IMR-90 (cell line): ENCODE results near the gene FBN3. TPM values are rescaled to one million over a fixed set of nuclear protein-coding genes. Genes with fewer than 3 reads are reported as not detected.
A peak's percentile ranks its signal among the peaks of the same experiment; 100 is the strongest.

ENCODE experiments used
- ATAC-seq: fragments of 200-7000 bp; cut with Tn5 transposase; 2 replicates; pipeline ENCODE4 v1.9.1; 2020; ENCODE audit warnings: low read depth, mild to moderate bottlenecking, moderate library complexity
- BruUV-seq: library from RNA; stranded (reverse); fragments of 400-500 nt; replicated peaks from 2 replicates; lab custom pipeline; 2021; lab: Mats Ljungman, UMichigan
- CTCF ChIA-PET: fragments of 300-600 bp; formaldehyde crosslinking; extraction: SDS; loops from one replicate; lab custom pipeline; 2021; ENCODE audit warnings: antibody characterized with exemption; lab: Yijun Ruan, JAX
- POLR2A ChIA-PET: fragments of 300-600 bp; sonication (Branson Sonifier 250); formaldehyde crosslinking; loops from one replicate; lab custom pipeline; 2022; ENCODE audit warnings: antibody characterized with exemption; ENCODE audit not compliant: unreplicated experiment; lab: Charles Lee
- DNase-seq: peaks from one replicate; pipeline ENCODE4 v3.0.0; 2013
- H2AFZ ChIP-seq: replicated peaks from 2 replicates; pipeline ENCODE3; 2013; ENCODE audit warnings: low read length, mild to moderate bottlenecking; ENCODE audit not compliant: poor library complexity
- H2AK5ac ChIP-seq: 2 replicates; pipeline ENCODE4 v1.6.1; 2013; ENCODE audit warnings: low read depth, low read length, inconsistent platforms
- H2AK9ac ChIP-seq: replicated peaks from 2 replicates; pipeline ENCODE3; 2013; ENCODE audit warnings: mild to moderate bottlenecking, low read depth, low read length, moderate library complexity; ENCODE audit not compliant: poor library complexity
- H2BK120ac ChIP-seq: 2 replicates; pipeline ENCODE4 v1.6.1; 2013; ENCODE audit warnings: low read depth, low read length, inconsistent platforms
- H2BK15ac ChIP-seq: 3 replicates; pipeline ENCODE4 v1.6.1; 2013; ENCODE audit warnings: low read depth, low read length, inconsistent platforms
- H2BK20ac ChIP-seq: 2 replicates; pipeline ENCODE4 v1.6.1; 2013; ENCODE audit warnings: low read depth, mild to moderate bottlenecking, inconsistent platforms, low read length, moderate library complexity
- H2BK5ac ChIP-seq: 2 replicates; pipeline ENCODE4 v1.6.1; 2013; ENCODE audit warnings: mild to moderate bottlenecking, low read depth, low read length, inconsistent platforms; ENCODE audit not compliant: poor library complexity, severe bottlenecking
- H3K14ac ChIP-seq: replicated peaks from 2 replicates; pipeline ENCODE4 v1.6.1; 2013; ENCODE audit warnings: low read depth, low read length, inconsistent platforms
- H3K18ac ChIP-seq: 2 replicates; pipeline ENCODE4 v1.6.1; 2013; ENCODE audit warnings: low read depth, low read length, control low read depth
- H3K23ac ChIP-seq: 2 replicates; pipeline ENCODE4 v1.6.1; 2013; ENCODE audit warnings: low read depth, low read length, inconsistent platforms
- H3K27ac ChIP-seq: 2 replicates; pipeline ENCODE4 v1.5.1; 2013; ENCODE audit warnings: mild to moderate bottlenecking, control low read depth, low read length; ENCODE audit not compliant: insufficient read depth
- H3K27me3 ChIP-seq: 2 replicates; pipeline ENCODE4 v1.6.1; 2013; ENCODE audit warnings: low read length; ENCODE audit not compliant: control insufficient read depth, insufficient read depth
- H3K36me3 ChIP-seq: 2 replicates; pipeline ENCODE4 v1.6.1; 2013; ENCODE audit warnings: low read length, mixed read lengths; ENCODE audit not compliant: control insufficient read depth, insufficient read depth
- H3K4ac ChIP-seq: 2 replicates; pipeline ENCODE4 v1.6.1; 2013; ENCODE audit warnings: low read depth, low read length, inconsistent platforms
- H3K4me1 ChIP-seq: 2 replicates; pipeline ENCODE4 v1.6.1; 2013; ENCODE audit warnings: low read length, mixed read lengths; ENCODE audit not compliant: control insufficient read depth, insufficient read depth
- H3K4me2 ChIP-seq: 2 replicates; pipeline ENCODE4 v1.6.1; 2013; ENCODE audit warnings: low read depth, mild to moderate bottlenecking, control low read depth, low read length, moderate library complexity
- H3K4me3 ChIP-seq: 2 replicates; pipeline ENCODE4 v1.5.1; 2013; ENCODE audit warnings: low read depth, mild to moderate bottlenecking, control low read depth, low read length, moderate library complexity; ENCODE audit not compliant: insufficient read depth
- H3K56ac ChIP-seq: 2 replicates; pipeline ENCODE4 v1.6.1; 2013; ENCODE audit warnings: low read length, inconsistent platforms; ENCODE audit not compliant: insufficient read depth; ENCODE audit errors: extremely low read depth
- H3K79me1 ChIP-seq, 2 experiments: 2 replicates each; pipeline ENCODE4 v1.6.1; 2013; ENCODE audit warnings: low read length in 2 of 2, inconsistent platforms in 1 of 2, low read depth in 1 of 2
- H3K9ac ChIP-seq: 2 replicates; pipeline ENCODE4 v1.6.1; 2013; ENCODE audit warnings: low read depth, low read length, control low read depth
- H3K9me1 ChIP-seq: 2 replicates; pipeline ENCODE4 v1.6.1; 2013; ENCODE audit warnings: low read length, inconsistent platforms; ENCODE audit not compliant: insufficient read depth
- H3K9me3 ChIP-seq: 2 replicates; pipeline ENCODE4 v1.6.1; 2013; ENCODE audit warnings: low read length; ENCODE audit not compliant: control insufficient read depth, insufficient read depth
- H4K20me1 ChIP-seq: 2 replicates; pipeline ENCODE4 v1.6.1; 2013; ENCODE audit warnings: low read length, inconsistent platforms; ENCODE audit not compliant: insufficient read depth
- H4K5ac ChIP-seq: 2 replicates; pipeline ENCODE4 v1.6.1; 2013; ENCODE audit warnings: mild to moderate bottlenecking, low read depth, low read length, control low read depth
- H4K8ac ChIP-seq, 2 experiments: 2 replicates each; pipeline ENCODE4 v1.6.1; 2013; ENCODE audit warnings: low read depth in 2 of 2, low read length in 2 of 2, control low read depth in 1 of 2, inconsistent platforms in 1 of 2
- H4K91ac ChIP-seq: 2 replicates; pipeline ENCODE4 v1.6.1; 2013; ENCODE audit warnings: low read depth, low read length, inconsistent platforms; ENCODE audit not compliant: insufficient read depth
- BHLHE40 ChIP-seq: fragments of 150-350 bp; IDR thresholded peaks from 2 replicates; pipeline ENCODE4 v1.6.1; 2016; ENCODE audit warnings: mild to moderate bottlenecking, low read depth, low read length
- CEBPB ChIP-seq: IDR thresholded peaks from 2 replicates; pipeline ENCODE4 v1.6.1; 2012; ENCODE audit warnings: low read depth, low read length, improper control_type of control experiment
- FOS ChIP-seq: fragments of 150-350 bp; IDR thresholded peaks from 2 replicates; pipeline ENCODE4 v1.6.1; 2016; ENCODE audit warnings: low read depth, low read length
- MAFK ChIP-seq: IDR thresholded peaks from 2 replicates; pipeline ENCODE4 v1.6.1; 2012; ENCODE audit warnings: low read depth, low read length, improper control_type of control experiment
- MAZ ChIP-seq: IDR thresholded peaks from 2 replicates; pipeline ENCODE4 v1.6.1; 2012; ENCODE audit warnings: low read depth, mild to moderate bottlenecking, low read length, improper control_type of control experiment, moderate library complexity, borderline replicate concordance
- MXI1 ChIP-seq: IDR thresholded peaks from 2 replicates; pipeline ENCODE4 v1.6.1; 2012; ENCODE audit warnings: low read depth, mild to moderate bottlenecking, low read length, moderate library complexity, borderline replicate concordance
- NFE2L2 ChIP-seq: fragments of 150-350 bp; IDR thresholded peaks from 2 replicates; pipeline ENCODE4 v1.6.1; 2016; ENCODE audit warnings: low read depth, mild to moderate bottlenecking, low read length
- POLR2A ChIP-seq: IDR thresholded peaks from 2 replicates; pipeline ENCODE4 v1.6.1; 2012; ENCODE audit warnings: mild to moderate bottlenecking, low read depth, low read length
- RCOR1 ChIP-seq: IDR thresholded peaks from 2 replicates; pipeline ENCODE4 v1.6.1; 2012; ENCODE audit warnings: mild to moderate bottlenecking, low read length, improper control_type of control experiment; ENCODE audit not compliant: insufficient replicate concordance
- RFX5 ChIP-seq: IDR thresholded peaks from 2 replicates; pipeline ENCODE4 v1.8.0; 2012; ENCODE audit warnings: low read depth, mild to moderate bottlenecking, low read length, moderate library complexity
- WGBS, 2 experiments: methylation state at CpG; one replicate each; pipeline versions ENCODE4 v1.1.5 to v1.1.7; 2013; ENCODE audit warnings: missing lambda C conversion rate in 2 of 2; ENCODE audit not compliant: insufficient read length in 1 of 2; ENCODE audit errors: extremely low coverage in 2 of 2; 5-methylcytosine and 5-hydroxymethylcytosine counted together
- dilution Hi-C: fragments of 300-500 bp; cut with HindIII; formaldehyde crosslinking; loops from one replicate; pipeline ENCODE4 v1.14.3; 2018; ENCODE audit warnings: low sequenced_read_pairs; ENCODE audit not compliant: unreplicated experiment
- in situ Hi-C: fragments of 300-500 bp; cut with MboI; formaldehyde crosslinking; loops from 3 replicates; pipeline ENCODE4 v1.14.3; 2019; ENCODE audit warnings: low sequenced_read_pairs, inconsistent platforms, mixed read lengths
- intact Hi-C: fragments of 100-400 bp; cut with micrococcal nuclease; formaldehyde crosslinking; loops from 2 replicates; pipeline ENCODE4 v1.10.0; 2022
- polyA plus RNA-seq, 3 experiments: library from polyadenylated mRNA; depleted of rRNA; stranded (reverse); fragments of >200 nt; gene quantifications; 2 replicates each; pipeline ENCODE4 v1.2.3, GENCODE V29; 2012; ENCODE audit warnings: low replicate concordance in 1 of 3
- total RNA-seq: library from RNA; depleted of rRNA; stranded (reverse); fragments of >200 nt; gene quantifications from 2 replicates; pipeline ENCODE4 v1.2.3, GENCODE V29; 2012
- TF ChIP-seq, protein P1 (sequence below): fragments of 150-350 bp; IDR thresholded peaks from 2 replicates; pipeline ENCODE4 v1.6.1; 2017; ENCODE audit warnings: mild to moderate bottlenecking, antibody characterized with exemption, low read length, low read depth
- TF ChIP-seq, protein P2 (sequence below): conservative IDR thresholded peaks from 2 replicates; pipeline ENCODE4 v1.5.1; 2012; ENCODE audit warnings: mild to moderate bottlenecking, low read depth, low read length, improper control_type of control experiment
- TF ChIP-seq, protein P3 (sequence below): fragments of 150-350 bp; IDR thresholded peaks from 2 replicates; pipeline ENCODE4 v1.6.1; 2016; ENCODE audit warnings: low read depth, mild to moderate bottlenecking, low read length, moderate library complexity, borderline replicate concordance

FBN3 gene
- total and polyA plus RNA-seq, 2 of the 4 experiments (the other 2 are of a cell fraction) = not detected

DNA sequence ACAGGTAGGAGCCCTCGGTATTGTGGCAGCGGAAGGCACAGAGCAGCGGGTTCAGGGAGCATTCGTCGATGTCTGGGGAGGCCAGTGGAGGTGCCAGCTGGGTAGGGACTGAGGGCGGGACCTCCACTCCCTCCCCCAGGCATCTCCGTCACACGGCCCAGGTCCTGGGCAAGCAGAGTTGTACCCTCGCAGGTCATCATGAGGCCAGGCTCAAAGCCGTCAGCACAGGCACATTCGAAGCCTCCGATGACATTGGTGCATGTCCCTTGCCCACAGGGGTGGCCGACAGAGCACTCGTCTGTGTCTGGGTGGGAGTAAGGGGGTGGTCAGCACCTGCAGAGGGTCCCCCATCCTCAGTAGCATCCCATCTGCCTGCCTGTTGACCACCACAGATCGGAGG is 61.5 kb downstream of the FBN3 start:
- Histone ChIP-seq H4K91ac (no peak overlapping the region), H3K4me3 (no peak overlapping the region), H2AK9ac (peak overlapping the region; percentile 6), H3K18ac (no peak overlapping the region), H2BK120ac (no peak overlapping the region), H2AK5ac (no peak overlapping the region), H4K20me1 (no peaks in the 10 kb centered on the region), H3K27me3 (no peaks in the 10 kb centered on the region), H3K27ac (no peak overlapping the region), H3K9me1 (no peaks in the 10 kb centered on the region), H3K4me1 (no peaks in the 10 kb centered on the region), H4K5ac (no peak overlapping the region), H2AFZ (no peak overlapping the region), H3K36me3 (no peaks in the 10 kb centered on the region), H3K23ac (no peak overlapping the region), H3K56ac (no peak overlapping the region), H2BK20ac (no peak overlapping the region), H3K9me3 (peaks cover 3% of the 10 kb centered on the region; the same call in 1 of the 2 replicates), H3K4ac (no peak overlapping the region), H3K4me2 (no peak overlapping the region), H3K9ac (no peak overlapping the region), H2BK5ac (no peak overlapping the region), H3K79me1 (no peaks in the 10 kb centered on the region), H4K8ac (no peak overlapping the region), H2BK15ac (no peak overlapping the region), H3K14ac (no peak overlapping the region)
- intact Hi-C loops (no loop called here), dilution Hi-C loops (no loop called here), in situ Hi-C loops (no loop called here)
- CTCF ChIA-PET = no interaction called here
- no peak for TF ChIP-seq RFX5
- no peak for TF ChIP-seq RCOR1
- TF ChIP-seq, protein P1, sequence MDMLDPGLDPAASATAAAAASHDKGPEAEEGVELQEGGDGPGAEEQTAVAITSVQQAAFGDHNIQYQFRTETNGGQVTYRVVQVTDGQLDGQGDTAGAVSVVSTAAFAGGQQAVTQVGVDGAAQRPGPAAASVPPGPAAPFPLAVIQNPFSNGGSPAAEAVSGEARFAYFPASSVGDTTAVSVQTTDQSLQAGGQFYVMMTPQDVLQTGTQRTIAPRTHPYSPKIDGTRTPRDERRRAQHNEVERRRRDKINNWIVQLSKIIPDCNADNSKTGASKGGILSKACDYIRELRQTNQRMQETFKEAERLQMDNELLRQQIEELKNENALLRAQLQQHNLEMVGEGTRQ = no peak
- no peak for TF ChIP-seq MAZ
- TF ChIP-seq MAFK = no peak
- TF ChIP-seq POLR2A = no peak
- no peak for TF ChIP-seq MXI1
- TF ChIP-seq, protein P2, sequence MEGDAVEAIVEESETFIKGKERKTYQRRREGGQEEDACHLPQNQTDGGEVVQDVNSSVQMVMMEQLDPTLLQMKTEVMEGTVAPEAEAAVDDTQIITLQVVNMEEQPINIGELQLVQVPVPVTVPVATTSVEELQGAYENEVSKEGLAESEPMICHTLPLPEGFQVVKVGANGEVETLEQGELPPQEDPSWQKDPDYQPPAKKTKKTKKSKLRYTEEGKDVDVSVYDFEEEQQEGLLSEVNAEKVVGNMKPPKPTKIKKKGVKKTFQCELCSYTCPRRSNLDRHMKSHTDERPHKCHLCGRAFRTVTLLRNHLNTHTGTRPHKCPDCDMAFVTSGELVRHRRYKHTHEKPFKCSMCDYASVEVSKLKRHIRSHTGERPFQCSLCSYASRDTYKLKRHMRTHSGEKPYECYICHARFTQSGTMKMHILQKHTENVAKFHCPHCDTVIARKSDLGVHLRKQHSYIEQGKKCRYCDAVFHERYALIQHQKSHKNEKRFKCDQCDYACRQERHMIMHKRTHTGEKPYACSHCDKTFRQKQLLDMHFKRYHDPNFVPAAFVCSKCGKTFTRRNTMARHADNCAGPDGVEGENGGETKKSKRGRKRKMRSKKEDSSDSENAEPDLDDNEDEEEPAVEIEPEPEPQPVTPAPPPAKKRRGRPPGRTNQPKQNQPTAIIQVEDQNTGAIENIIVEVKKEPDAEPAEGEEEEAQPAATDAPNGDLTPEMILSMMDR = no peak
- no peak for TF ChIP-seq NFE2L2
- no peak for TF ChIP-seq BHLHE40
- no peak for TF ChIP-seq CEBPB
- TF ChIP-seq, protein P3, sequence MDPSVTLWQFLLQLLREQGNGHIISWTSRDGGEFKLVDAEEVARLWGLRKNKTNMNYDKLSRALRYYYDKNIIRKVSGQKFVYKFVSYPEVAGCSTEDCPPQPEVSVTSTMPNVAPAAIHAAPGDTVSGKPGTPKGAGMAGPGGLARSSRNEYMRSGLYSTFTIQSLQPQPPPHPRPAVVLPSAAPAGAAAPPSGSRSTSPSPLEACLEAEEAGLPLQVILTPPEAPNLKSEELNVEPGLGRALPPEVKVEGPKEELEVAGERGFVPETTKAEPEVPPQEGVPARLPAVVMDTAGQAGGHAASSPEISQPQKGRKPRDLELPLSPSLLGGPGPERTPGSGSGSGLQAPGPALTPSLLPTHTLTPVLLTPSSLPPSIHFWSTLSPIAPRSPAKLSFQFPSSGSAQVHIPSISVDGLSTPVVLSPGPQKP = no peak
- TF ChIP-seq FOS = no peak
- no peak for ATAC-seq
- POLR2A ChIA-PET = no interaction called here
- no TSS peak for BruUV-seq
- no peak for DNase-seq
- 100% methylated on average over 1 of the region's 15 CpGs; no CpG with 5 or more reads in 1 of the 2 experiments for WGBS, 2 experiments
